HepG2 (cell line): ENCODE measurements around the gene CDKN1A. TPM values are rescaled to one million over a fixed set of nuclear protein-coding genes. Genes with fewer than 3 reads are reported as not detected.

Source experiments
- ATAC-seq: fragments of 200-7000 bp; cut with Tn5 transposase; 3 replicates; pipeline ENCODE4 v1.9.1; 2020; ENCODE audit warnings: mild to moderate bottlenecking, moderate library complexity
- BruUV-seq: library from RNA; stranded (reverse); fragments of 400-500 nt; replicated peaks from 2 replicates; lab custom pipeline; 2021; lab: Mats Ljungman, UMichigan
- CTCF ChIA-PET: fragments of 300-600 bp; formaldehyde crosslinking; extraction: SDS; loops from one replicate; lab custom pipeline; 2021; ENCODE audit warnings: low total read pairs, inconsistent platforms, low intra/inter-chr PET ratio; lab: Yijun Ruan, JAX
- POLR2A ChIA-PET: fragments of 350-600 bp; sonication (Branson Sonifier 250); formaldehyde crosslinking; loops from one replicate; lab custom pipeline; 2020; ENCODE audit warnings: antibody characterized with exemption, inconsistent platforms; lab: Yijun Ruan, JAX
- DNase-seq: peaks from one replicate; pipeline ENCODE4 v3.0.0-alpha.2; 2015; ENCODE audit warnings: low spot score
- FAIRE-seq: peaks from 3 replicates; lab custom pipeline; 2011; peaks lifted over from hg19 to GRCh38; lab: Jason Lieb, UNC
- H2AFZ ChIP-seq: one replicate; pipeline ENCODE4 v1.6.1; 2011; ENCODE audit warnings: low read length, inconsistent platforms
- H3K27ac ChIP-seq: fragments of 300-600 bp; 3 replicates; pipeline ENCODE4 v1.8.0; 2011; ENCODE audit warnings: mixed run types, mild to moderate bottlenecking, mixed read lengths, low read length, inconsistent platforms; ENCODE audit not compliant: insufficient read depth; ENCODE audit errors: extremely low read length
- H3K27me3 ChIP-seq, 2 experiments: fragments of 200-600 bp in 1 of 2; 2 replicates in 1 of 2; 3 replicates in 1 of 2; pipeline versions ENCODE4 v1.6.0 to v1.8.0; 2011; ENCODE audit warnings: low read length in 2 of 2, mild to moderate bottlenecking in 2 of 2, moderate library complexity in 2 of 2, inconsistent platforms in 1 of 2; ENCODE audit not compliant: insufficient read depth in 2 of 2, control insufficient read depth in 1 of 2
- H3K36me3 ChIP-seq, 2 experiments: fragments of 200-600 bp in 1 of 2; replicated peaks in 1 of 2; 2 replicates in 1 of 2; 3 replicates in 1 of 2; pipeline versions ENCODE4 v1.5.1 to v1.8.0; 2011; ENCODE audit warnings: low read length in 2 of 2, inconsistent platforms in 1 of 2; ENCODE audit not compliant: insufficient read depth in 2 of 2, control insufficient read depth in 1 of 2
- H3K4me1 ChIP-seq: 2 replicates; pipeline ENCODE4 v1.5.1; 2012; ENCODE audit warnings: low read length, inconsistent platforms; ENCODE audit not compliant: insufficient read depth
- H3K4me2 ChIP-seq: 2 replicates; pipeline ENCODE4 v1.6.0; 2011; ENCODE audit warnings: low read depth, low read length, inconsistent platforms
- H3K4me3 ChIP-seq, 3 experiments: fragments of 200-600 bp in 1 of 3; sonication (generic), shearing (Covaris generic) in 1 of 3; replicated peaks in 1 of 3; 2 replicates each; pipeline ENCODE4 v1.5.1; 2011 to 2016; ENCODE audit warnings: low read length in 3 of 3, inconsistent platforms in 2 of 3, low read depth in 2 of 3, mild to moderate bottlenecking in 2 of 3, control low read depth in 1 of 3, mixed read lengths in 1 of 3; ENCODE audit not compliant: insufficient read depth in 1 of 3
- H3K79me2 ChIP-seq: one replicate; pipeline ENCODE4 v1.6.1; 2011; ENCODE audit warnings: low read length, inconsistent platforms; ENCODE audit not compliant: insufficient read depth
- H3K9ac ChIP-seq: 2 replicates; pipeline ENCODE4 v1.6.0; 2011; ENCODE audit warnings: mild to moderate bottlenecking, low read depth, low read length, inconsistent platforms; ENCODE audit not compliant: insufficient read depth
- H3K9me3 ChIP-seq: 2 replicates; pipeline ENCODE4 v1.5.1; 2012; ENCODE audit warnings: mild to moderate bottlenecking, low read length
- H4K20me1 ChIP-seq: 2 replicates; pipeline ENCODE4 v1.6.0; 2011; ENCODE audit warnings: inconsistent platforms, mild to moderate bottlenecking, low read length, moderate library complexity; ENCODE audit not compliant: insufficient read depth
- EHMT2 ChIP-seq: fragments of 200-600 bp; sonication (generic); IDR thresholded peaks from 2 replicates; pipeline ENCODE4 v1.7.0; 2017; ENCODE audit warnings: antibody characterized with exemption, low read depth, low read length, borderline replicate concordance
- HBP1 ChIP-seq: IDR thresholded peaks from 2 replicates; pipeline ENCODE4 v1.6.1; 2016; ENCODE audit warnings: low read depth, control low read depth
- ZNF251 ChIP-seq: sonication (generic); formaldehyde crosslinking; IDR thresholded peaks from 2 replicates; pipeline ENCODE4 v1.9.0; 2021; ENCODE audit warnings: mild to moderate bottlenecking, missing genetic modification reagents
- ZNF768 ChIP-seq: sonication (generic); formaldehyde crosslinking; IDR thresholded peaks from 2 replicates; pipeline ENCODE4 v1.4.0; 2020; ENCODE audit warnings: missing genetic modification reagents
- ZNF782 ChIP-seq: sonication (generic); formaldehyde crosslinking; IDR thresholded peaks from 2 replicates; pipeline ENCODE4 v1.4.0; 2020; ENCODE audit warnings: missing genetic modification reagents, mild to moderate bottlenecking, borderline replicate concordance
- WGBS: methylation state at CpG from one replicate; pipeline ENCODE4 v1.1.6; 2017; ENCODE audit warnings: low lambda C conversion rate; 5-methylcytosine and 5-hydroxymethylcytosine counted together
- in situ Hi-C: cut with HindIII; loops from 2 replicates; pipeline ENCODE4 v1.10.0; 2017; ENCODE audit warnings: low pct_unique_long_range_greater_than_20kb; ENCODE audit not compliant: extremely low pct_ligation_motif_present
- intact Hi-C: fragments of 100-400 bp; cut with micrococcal nuclease; formaldehyde crosslinking; loops from one replicate; pipeline ENCODE4 v1.10.0; 2022; ENCODE audit not compliant: unreplicated experiment
- polyA plus RNA-seq, 8 experiments: library from polyadenylated mRNA; depleted of rRNA in 3 of 8; stranded (reverse) in 7 of 8; unstranded in 1 of 8; fragments of >200 nt; fragmentation: Illumina TruSeq in 4 of 8; extraction: Trizol in 4 of 8; gene quantifications; 2 replicates each; pipeline versions ENCODE4 v1.2.1 to v1.2.3, GENCODE V29; 2011 to 2016; ENCODE audit warnings: low read depth in 4 of 8, missing spikeins in 1 of 8, mixed read lengths in 1 of 8; ENCODE audit not compliant: insufficient read depth in 1 of 8
- total RNA-seq, 5 experiments: library from RNA; depleted of rRNA; stranded (reverse); fragments of >200 nt; fragmentation: Illumina TruSeq; extraction: Trizol; gene quantifications; 2 replicates each; pipeline ENCODE4 v1.2.3, GENCODE V29; 2016; ENCODE audit warnings: low read depth in 1 of 5
- TF ChIP-seq, protein P1 (sequence below): sonication (generic); formaldehyde crosslinking; IDR thresholded peaks from 2 replicates; pipeline ENCODE4 v1.8.1; 2022; ENCODE audit warnings: mild to moderate bottlenecking, missing genetic modification reagents
- TF ChIP-seq, protein P2 (sequence below): sonication (generic); formaldehyde crosslinking; IDR thresholded peaks from 2 replicates; pipeline ENCODE4 v1.4.0; 2020; ENCODE audit warnings: missing genetic modification reagents

Gene CDKN1A
- total and polyA plus RNA-seq, 2 of the 13 experiments (the other 11 are each of a cell fraction or from before 2014, with no cell fraction given) = 60.7 to 92.1 TPM

GRCh38 chr6:36716476-36717093, 38.1 kb downstream of the CDKN1A start:
- Histone ChIP-seq H3K36me3 (no peaks in the 10 kb centered on the region), H3K4me3 (no peak overlapping the region), H3K27ac (no peak overlapping the region), H3K4me2 (no peak overlapping the region), H2AFZ (no peak overlapping the region), H3K79me2 (no peaks in the 10 kb centered on the region), H4K20me1 (no peaks in the 10 kb centered on the region), H3K27me3 (peaks cover 21 to 64% of the 10 kb centered on the region in 2 experiments), H3K9ac (no peak overlapping the region), H3K9me3 (no peaks in the 10 kb centered on the region), H3K4me1 (no peaks in the 10 kb centered on the region)
- ChIA-PET CTCF (no interaction called here), POLR2A (no interaction called here)
- 37% methylated on average over 7 of the region's 8 CpGs for WGBS
- no TSS peak for BruUV-seq
- intact Hi-C loops = no loop called here
- no peak for ATAC-seq
- TF ChIP-seq, protein P1, sequence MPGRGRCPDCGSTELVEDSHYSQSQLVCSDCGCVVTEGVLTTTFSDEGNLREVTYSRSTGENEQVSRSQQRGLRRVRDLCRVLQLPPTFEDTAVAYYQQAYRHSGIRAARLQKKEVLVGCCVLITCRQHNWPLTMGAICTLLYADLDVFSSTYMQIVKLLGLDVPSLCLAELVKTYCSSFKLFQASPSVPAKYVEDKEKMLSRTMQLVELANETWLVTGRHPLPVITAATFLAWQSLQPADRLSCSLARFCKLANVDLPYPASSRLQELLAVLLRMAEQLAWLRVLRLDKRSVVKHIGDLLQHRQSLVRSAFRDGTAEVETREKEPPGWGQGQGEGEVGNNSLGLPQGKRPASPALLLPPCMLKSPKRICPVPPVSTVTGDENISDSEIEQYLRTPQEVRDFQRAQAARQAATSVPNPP (CRISPR knock-in tag) = no peak
- TF ChIP-seq HBP1 (no peak), ZNF768 (CRISPR knock-in tag) (peak; percentile 91)
- no peak for DNase-seq
- no peak for FAIRE-seq
- in situ Hi-C loops = no loop called here

GRCh38 chr6:36717231-36717825, 38.8 kb downstream of the CDKN1A start:
- Histone ChIP-seq H2AFZ (no peak overlapping the region), H3K4me1 (no peaks in the 10 kb centered on the region), H3K36me3 (no peaks in the 10 kb centered on the region), H3K79me2 (no peaks in the 10 kb centered on the region), H3K9ac (no peak overlapping the region), H4K20me1 (no peaks in the 10 kb centered on the region), H3K27me3 (peaks cover 21 to 71% of the 10 kb centered on the region in 2 experiments), H3K27ac (no peak overlapping the region), H3K4me3 (no peak overlapping the region), H3K4me2 (no peak overlapping the region), H3K9me3 (no peaks in the 10 kb centered on the region)
- no TSS peak for BruUV-seq
- in situ Hi-C loops = no loop called here
- ATAC-seq = no peak
- DNase-seq = no peak
- intact Hi-C loops = no loop called here
- no peak for FAIRE-seq
- 20% methylated on average over 13 of the region's 13 CpGs for WGBS
- ChIA-PET POLR2A (no interaction called here), CTCF (no interaction called here)
- TF ChIP-seq, protein P2, sequence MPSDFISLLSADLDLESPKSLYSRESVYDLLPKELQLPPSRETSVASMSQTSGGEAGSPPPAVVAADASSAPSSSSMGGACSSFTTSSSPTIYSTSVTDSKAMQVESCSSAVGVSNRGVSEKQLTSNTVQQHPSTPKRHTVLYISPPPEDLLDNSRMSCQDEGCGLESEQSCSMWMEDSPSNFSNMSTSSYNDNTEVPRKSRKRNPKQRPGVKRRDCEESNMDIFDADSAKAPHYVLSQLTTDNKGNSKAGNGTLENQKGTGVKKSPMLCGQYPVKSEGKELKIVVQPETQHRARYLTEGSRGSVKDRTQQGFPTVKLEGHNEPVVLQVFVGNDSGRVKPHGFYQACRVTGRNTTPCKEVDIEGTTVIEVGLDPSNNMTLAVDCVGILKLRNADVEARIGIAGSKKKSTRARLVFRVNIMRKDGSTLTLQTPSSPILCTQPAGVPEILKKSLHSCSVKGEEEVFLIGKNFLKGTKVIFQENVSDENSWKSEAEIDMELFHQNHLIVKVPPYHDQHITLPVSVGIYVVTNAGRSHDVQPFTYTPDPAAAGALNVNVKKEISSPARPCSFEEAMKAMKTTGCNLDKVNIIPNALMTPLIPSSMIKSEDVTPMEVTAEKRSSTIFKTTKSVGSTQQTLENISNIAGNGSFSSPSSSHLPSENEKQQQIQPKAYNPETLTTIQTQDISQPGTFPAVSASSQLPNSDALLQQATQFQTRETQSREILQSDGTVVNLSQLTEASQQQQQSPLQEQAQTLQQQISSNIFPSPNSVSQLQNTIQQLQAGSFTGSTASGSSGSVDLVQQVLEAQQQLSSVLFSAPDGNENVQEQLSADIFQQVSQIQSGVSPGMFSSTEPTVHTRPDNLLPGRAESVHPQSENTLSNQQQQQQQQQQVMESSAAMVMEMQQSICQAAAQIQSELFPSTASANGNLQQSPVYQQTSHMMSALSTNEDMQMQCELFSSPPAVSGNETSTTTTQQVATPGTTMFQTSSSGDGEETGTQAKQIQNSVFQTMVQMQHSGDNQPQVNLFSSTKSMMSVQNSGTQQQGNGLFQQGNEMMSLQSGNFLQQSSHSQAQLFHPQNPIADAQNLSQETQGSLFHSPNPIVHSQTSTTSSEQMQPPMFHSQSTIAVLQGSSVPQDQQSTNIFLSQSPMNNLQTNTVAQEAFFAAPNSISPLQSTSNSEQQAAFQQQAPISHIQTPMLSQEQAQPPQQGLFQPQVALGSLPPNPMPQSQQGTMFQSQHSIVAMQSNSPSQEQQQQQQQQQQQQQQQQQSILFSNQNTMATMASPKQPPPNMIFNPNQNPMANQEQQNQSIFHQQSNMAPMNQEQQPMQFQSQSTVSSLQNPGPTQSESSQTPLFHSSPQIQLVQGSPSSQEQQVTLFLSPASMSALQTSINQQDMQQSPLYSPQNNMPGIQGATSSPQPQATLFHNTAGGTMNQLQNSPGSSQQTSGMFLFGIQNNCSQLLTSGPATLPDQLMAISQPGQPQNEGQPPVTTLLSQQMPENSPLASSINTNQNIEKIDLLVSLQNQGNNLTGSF (CRISPR knock-in tag) = no peak
- TF ChIP-seq EHMT2 (no peak), ZNF251 (CRISPR knock-in tag) (no peak), ZNF782 (CRISPR knock-in tag) (no peak)
